CD4-positive, alpha-beta T cell treated with Interleukin-15 for 4 hours (primary cell): ENCODE results near the gene ANO3.
"Not testable (repeated sequence)": the region's sequence is repeated elsewhere in the genome, so short reads cannot be mapped to it uniquely, and the experiment has no call there.

Source experiments
- DNase-seq: peaks from one replicate; pipeline ENCODE4 v3.0.0-alpha.2; 2020; ENCODE audit warnings: low spot score

The ANO3 gene

DNA sequence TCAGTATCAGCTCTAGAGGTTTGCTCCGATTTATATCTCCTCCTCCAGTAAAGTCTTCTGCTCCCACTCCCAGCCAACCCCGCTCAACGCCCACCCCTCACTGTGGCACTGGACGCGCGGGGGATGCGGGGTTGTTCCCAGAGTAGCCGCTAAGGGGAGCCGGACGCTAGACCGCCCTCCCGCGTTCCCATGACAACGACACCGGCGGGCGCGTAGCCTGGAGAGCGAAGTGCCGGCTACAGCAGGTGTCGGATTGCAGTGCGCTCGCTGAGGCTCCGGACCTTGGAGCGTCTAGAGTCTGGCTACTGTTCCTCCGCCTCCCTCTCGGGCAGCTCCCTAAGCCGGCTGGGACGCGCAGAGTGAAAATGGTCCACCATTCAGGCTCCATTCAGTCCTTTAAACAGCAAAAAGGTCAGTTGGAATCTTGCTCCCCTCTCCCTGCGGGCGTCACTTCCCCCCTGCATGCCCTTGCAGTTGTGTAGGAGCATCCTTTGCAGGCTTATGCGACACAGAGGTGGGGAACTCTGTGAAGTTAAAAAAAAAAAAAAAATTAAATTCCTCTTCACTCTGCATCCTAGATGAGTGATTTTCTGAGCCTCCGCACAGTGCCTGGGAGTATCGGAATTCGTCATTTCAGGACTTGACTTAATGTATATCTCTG lies at the start of gene ANO3:
Gene ANO3 (plus strand): TSS at position 220 of the 661 bp plus-strand sequence. CDS start 146 bp downstream, at position 366.
- no peak for DNase-seq

DNA sequence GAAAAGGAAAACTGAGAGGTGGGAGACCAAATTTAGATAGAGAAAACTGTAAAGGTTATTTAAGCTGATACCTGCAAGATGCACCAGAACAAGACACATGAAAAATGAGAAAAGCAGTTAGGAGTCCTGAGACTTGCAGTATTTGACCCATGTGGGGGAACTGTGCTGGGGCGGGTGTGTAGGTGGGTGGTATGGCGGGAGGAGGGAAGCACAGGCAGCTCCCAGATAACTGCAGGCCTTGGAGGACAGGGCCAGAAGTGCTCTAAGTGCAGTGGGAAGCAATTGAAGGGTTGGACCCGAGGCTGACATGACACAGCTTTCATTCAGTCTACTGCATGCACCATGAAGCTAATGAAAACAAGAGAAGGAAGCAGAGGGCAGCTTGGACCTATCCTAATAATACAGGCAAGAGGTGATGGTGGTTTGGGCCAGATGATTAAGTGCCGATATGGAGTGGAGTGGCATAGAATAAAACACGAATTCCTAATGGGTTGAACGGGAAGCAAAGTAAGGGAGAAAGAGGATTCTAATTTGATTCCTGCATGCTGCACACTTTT lies 48.0 kb upstream of the ANO3 start:
- no peak for DNase-seq

DNA sequence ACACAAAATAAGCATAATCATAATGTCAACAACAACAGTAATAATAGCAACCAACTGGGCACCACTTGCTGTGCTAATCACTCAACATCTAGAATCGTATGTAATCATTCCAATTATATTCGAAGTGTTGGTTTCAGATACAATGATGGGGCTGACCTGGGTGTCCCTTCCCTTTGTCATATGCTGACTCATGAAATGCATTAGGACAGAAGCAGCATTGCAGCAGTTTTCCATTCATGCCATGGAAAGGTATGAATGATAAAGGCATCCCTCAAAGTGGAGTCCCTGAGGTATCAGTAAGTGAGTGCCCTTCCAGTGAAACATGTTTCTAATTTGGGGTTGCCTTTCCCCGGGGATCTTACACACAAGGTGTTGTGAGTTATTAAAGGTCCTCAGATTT lies 46.3 kb upstream of the ANO3 start:
- DNase-seq, result no peak

- DNase-seq, result no peak
These were observed 45.4 kb upstream of the ANO3 start for GRCh38 chr11:26286472-26287066.

GRCh38 chr11:26287067-26287518 lies 44.8 kb upstream of the ANO3 start:
- no peak for DNase-seq

- peak; percentile 1 for DNase-seq
These were observed 34.5 kb upstream of the ANO3 start for GRCh38 chr11:26297189-26297975.

DNA sequence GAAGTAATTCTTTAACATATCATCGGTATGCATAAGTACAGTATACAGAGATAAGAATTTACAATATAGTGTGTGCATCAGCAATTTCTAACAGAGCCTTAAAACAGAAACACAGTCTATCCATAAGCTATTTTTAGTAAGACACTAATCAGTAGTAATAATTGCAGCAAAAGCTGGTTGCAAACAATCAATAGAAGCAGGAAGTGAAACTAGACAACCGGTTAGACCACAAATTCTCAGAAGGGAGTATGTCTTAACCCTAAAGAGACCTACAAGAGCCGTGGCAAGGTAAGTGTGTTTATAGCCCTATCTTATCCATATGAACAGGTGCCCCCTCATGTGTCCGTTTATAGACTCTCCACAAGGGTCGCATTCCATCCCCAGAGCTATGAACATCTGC lies 15.6 kb upstream of the ANO3 start:
- not testable (repeated sequence) for DNase-seq

GRCh38 chr11:26319906-26320305 lies 12.0 kb upstream of the ANO3 start:
- DNase-seq, result no peak

GRCh38 chr11:26321516-26321915 lies 10.4 kb upstream of the ANO3 start:
- DNase-seq, result no peak

- DNase-seq, result no peak
These were observed 9.4 kb upstream of the ANO3 start for GRCh38 chr11:26322335-26323067.

DNA sequence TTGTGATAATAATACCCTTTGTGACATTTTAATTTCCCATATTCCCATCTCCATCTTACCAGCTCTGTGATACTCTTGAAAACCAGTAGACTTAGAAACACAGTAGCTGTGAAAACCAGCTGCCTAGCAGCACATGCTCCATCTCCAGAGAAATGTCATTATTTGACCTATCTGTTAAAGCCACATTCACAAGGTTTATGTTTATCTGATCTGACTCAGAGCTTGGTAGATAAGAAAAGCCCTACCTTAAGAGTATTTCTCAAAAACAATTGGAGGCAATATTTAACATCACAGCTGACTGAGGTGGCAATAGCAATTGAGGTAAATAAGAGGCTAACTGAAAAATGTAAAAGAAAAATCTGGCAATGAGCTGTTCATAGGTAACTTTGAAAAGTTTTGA lies 8.1 kb upstream of the ANO3 start:
- DNase-seq, result no peak

GRCh38 chr11:26324270-26324669 lies 7.7 kb upstream of the ANO3 start:
- no peak for DNase-seq

- no peak for DNase-seq
These were observed 5.0 kb upstream of the ANO3 start for GRCh38 chr11:26326793-26327400.

- no peak for DNase-seq
These were observed 2.7 kb upstream of the ANO3 start for GRCh38 chr11:26329206-26329605.

DNA sequence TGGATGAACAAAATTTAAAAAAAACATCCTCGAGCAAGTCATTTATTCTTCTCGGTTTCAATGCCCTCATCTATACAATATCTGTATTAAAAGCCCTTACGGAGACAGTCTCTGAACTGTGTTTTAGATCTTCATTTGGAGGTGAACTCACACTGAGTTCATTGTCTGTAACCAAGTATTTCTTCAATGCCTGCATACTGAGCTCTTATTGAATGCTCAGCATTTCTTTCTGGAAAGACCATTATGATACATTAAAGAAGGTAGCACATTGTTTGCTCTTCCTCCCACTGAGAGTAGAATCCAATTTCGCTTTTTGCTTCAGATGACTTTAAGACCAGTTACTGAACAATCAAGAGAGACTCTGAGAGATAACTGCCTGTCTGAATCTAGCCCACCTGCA lies 1.7 kb upstream of the ANO3 start:
- DNase-seq, result no peak

GRCh38 chr11:26332572-26332915 lies 614 bp downstream of the ANO3 start:
- no peak for DNase-seq

DNA sequence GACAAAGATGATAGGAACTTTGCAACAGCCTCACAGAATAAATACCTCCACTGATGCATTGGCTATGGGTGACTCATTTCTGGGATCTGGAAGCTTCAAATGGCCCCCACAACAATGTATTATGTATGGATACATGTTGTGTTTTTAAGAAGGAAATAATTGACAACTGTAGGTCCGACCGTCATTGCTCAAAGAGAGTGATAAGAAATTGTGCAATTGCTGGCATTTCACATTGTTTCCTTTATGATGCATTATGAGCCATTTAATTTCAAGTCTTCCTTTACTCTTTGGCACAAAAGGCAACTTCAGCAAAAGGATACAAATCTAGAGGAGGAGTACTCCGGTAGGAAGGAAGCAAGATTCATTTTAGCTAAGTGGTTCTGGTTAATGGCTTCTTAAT lies 2.0 kb downstream of the ANO3 start:
- no peak for DNase-seq

- DNase-seq, result no peak
These were observed 4.0 kb downstream of the ANO3 start for GRCh38 chr11:26335903-26336302.

DNA sequence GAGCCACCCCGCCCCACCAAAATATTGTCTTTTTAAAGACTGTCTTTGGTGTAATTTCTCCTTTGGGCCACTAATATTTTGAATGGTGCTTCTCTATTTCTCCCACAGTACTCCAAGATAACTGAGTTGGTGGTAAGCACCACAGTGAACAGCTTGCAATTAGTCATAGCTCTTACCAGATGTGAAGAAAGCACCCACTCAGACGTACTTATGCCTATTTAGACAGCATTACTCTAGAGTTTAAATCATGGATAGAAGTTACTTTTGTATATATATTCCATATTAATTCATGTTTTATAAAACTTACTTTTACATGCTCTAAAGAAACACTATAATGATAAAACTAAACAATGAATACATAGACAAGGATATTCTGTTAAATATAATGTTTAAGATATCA lies 12.7 kb downstream of the ANO3 start:
- DNase-seq, result no peak

- DNase-seq, result no peak
These were observed 16.8 kb downstream of the ANO3 start for GRCh38 chr11:26348776-26349175.

GRCh38 chr11:26350002-26350401 lies 18.1 kb downstream of the ANO3 start:
- DNase-seq, result no peak

DNA sequence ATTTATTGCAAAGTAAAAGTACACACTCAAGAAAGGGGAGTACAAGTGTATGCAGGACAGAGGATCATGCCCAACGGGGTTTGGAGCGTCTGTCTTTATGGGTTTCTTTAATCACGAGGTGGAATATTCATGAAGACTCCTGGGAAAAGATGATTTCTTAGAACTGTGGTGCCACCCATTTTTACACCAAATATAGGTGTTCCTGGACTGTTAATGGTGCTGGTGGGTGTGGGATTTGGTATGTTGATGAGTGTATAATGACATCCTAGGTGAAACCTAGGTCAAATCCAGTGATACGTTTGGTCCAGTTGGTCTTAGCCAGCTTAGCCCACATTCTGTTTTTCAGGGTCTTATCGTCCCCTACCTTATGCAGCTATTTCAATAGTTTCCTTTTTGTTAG lies 21.1 kb downstream of the ANO3 start:
- DNase-seq, result no peak
